ENCODE measurements around the gene ETV3.

DNA sequence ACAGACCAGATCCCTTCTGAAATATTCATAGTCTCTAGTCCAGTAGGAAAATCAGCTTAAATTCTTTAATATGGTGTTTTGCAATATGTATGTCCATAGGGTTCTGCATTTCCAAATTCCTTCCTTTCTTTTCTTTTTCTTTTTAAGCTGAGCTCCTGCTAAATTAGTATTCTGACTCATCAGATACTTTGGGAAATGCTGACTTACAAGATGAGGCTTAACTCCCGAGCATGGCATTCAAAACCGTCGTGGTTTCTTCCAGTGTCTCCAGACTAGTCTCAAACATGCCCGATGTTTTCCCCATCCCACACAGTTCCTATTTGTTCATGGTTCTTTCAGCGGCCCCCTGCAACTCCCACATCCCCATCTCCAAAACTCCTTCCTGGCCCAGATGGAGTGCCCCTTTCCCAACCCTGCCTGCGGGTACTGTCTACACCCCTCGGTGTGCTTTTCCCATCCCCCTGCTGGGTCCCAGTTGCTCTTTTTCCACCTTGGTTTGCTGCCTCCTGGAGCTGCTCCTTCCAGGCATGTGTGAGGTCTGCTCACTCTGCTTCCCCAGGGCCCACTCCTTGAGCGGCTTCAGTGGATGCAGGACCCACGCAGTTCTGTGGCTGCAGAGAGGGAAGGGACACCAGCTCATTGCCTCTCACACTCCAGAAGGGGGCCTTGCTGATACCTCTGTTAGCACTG, 19.5 kb upstream of the ETV3 start:
- TF ChIP-seq, protein P1, sequence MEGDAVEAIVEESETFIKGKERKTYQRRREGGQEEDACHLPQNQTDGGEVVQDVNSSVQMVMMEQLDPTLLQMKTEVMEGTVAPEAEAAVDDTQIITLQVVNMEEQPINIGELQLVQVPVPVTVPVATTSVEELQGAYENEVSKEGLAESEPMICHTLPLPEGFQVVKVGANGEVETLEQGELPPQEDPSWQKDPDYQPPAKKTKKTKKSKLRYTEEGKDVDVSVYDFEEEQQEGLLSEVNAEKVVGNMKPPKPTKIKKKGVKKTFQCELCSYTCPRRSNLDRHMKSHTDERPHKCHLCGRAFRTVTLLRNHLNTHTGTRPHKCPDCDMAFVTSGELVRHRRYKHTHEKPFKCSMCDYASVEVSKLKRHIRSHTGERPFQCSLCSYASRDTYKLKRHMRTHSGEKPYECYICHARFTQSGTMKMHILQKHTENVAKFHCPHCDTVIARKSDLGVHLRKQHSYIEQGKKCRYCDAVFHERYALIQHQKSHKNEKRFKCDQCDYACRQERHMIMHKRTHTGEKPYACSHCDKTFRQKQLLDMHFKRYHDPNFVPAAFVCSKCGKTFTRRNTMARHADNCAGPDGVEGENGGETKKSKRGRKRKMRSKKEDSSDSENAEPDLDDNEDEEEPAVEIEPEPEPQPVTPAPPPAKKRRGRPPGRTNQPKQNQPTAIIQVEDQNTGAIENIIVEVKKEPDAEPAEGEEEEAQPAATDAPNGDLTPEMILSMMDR (conservative IDR thresholded peaks at IDR 0.05) = no peak
- TF ChIP-seq EZH2 (IDR thresholded peaks at IDR 0.05; ENCODE audit: low read depth) = no peak
